IPS-NIHi11 (cell line): ENCODE measurements around the gene RAD1.
"Not testable (repeated sequence)": the region's sequence is repeated elsewhere in the genome, so short reads cannot be mapped to it uniquely, and the experiment has no call there.

Source experiments
- DNase-seq: peaks from one replicate; pipeline ENCODE4 v3.0.0; 2012; ENCODE audit warnings: mixed read lengths, low spot score

Gene RAD1, protein sequence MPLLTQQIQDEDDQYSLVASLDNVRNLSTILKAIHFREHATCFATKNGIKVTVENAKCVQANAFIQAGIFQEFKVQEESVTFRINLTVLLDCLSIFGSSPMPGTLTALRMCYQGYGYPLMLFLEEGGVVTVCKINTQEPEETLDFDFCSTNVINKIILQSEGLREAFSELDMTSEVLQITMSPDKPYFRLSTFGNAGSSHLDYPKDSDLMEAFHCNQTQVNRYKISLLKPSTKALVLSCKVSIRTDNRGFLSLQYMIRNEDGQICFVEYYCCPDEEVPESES

DNA sequence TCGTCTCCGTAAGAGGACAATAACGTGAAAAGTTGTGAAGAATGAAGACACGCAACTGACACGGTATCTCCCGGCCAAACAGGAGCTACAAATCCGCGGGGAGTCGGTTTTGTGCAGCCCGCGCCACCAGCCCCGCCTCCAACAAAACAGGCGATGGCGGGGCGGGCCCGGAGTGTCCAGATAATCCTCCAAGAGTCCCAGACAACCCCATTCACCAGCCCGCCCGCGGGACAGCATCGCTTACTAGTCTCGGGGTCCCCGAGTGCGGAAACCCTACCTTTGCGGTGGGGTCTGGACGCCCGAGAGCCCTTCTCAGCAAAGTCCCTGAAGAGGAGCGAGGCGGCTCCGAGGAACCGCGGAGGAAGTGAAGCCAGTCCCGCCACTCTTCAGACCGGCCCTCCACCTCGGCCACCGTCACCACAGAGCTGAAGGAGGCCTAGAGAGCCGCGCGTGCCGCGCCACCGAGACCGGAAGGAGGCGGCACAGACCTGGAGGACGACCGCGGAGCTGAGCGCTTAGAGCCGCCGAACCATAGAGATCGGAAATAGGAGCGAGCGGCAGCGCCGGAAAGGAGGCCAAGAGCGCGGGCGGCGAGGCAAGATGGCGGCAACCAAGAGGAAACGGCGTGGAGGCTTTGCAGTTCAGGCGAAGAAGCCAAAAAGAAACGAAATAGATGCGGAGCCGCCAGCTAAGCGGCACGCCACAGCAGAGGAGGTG is at the start of gene RAD1, which contains the start of gene BRIX1:
Gene RAD1, minus strand, starts transcription at position 366 of the 717 bp plus-strand sequence. CDS start 612 bp downstream, outside the sequence.
Gene BRIX1, plus strand, starts transcription at position 573 of the 717 bp plus-strand sequence. Its CDS starts 28 bp downstream, at position 601.
- peak; percentile 90 for DNase-seq

DNA sequence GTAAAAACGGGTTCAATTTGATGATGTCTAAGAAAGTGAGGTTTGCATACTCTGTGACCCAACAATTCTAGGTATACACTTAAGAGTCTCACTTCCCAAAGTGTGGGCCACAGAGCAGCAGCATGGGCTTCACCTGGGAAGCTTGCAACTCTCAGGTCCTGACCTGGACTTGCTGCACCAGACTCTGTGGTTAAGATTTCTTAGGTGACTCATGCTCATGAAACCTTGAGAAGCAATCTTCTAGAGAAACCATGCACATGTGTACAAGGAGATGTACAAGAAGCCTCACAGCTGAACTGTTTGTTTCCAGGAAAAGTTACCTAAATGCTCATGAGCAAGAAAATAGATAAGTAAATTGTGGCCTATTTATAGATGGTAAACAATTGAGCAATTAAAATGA is 44.0 kb upstream of the RAD1 start:
- no peak for DNase-seq

DNA sequence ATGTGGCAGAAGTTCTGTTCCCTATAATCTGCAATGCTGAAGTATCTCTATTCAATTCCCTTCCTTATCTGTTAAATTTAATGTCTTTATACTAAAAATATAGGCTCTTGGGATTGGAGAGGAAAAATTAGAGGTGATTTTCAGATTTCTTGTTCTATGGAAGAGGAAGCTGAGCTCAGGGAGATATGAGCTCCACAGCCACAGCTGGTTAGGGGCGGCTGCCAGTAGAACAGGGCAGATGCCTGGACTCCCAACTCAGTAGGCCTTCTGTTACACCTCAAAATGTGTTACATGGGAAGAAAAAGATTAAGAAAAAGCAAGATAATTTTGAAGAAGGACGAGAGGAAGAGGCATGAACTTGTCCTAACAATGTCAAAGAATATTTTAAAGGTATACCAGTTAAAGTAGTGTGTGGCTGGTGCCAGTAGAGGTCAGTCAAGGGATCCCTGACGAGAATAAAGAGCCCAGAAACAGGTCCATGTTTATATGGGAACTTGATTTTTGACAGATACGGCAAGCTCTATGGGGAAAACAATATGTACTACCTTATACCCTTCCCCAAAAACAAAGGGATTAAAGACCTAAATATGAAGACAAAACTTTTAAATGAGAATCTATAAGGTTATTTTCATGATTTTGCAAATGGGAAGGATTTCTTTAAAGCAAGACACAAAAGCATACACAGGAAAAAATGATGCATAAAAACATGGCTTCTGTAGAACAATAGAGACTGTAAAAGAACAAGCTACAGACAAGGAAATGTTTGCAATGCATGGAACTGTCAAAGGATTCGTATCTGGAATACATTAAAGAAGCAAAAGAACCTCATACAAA is 42.8 kb upstream of the RAD1 start:
- peak; percentile 43 for DNase-seq

DNA sequence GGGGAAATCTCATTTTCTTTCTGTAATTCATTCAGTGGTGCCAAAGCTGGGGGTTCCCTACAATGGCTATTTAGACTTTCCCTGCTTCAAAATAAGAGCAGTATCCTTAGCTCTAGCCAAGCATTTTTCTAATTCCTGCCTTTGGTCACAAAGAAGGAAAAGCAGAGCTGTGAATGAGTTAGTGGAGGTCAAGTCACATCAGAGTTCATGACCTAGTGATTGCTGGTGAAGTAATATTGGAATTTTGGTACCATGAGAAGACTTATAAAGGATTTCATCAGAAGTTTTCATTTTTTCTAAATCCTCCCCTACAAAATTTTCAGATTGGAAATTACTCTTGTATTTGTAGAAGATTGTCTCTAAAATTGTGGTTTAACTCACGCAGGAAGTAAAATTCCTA is 42.0 kb upstream of the RAD1 start:
- DNase-seq: no peak

DNA sequence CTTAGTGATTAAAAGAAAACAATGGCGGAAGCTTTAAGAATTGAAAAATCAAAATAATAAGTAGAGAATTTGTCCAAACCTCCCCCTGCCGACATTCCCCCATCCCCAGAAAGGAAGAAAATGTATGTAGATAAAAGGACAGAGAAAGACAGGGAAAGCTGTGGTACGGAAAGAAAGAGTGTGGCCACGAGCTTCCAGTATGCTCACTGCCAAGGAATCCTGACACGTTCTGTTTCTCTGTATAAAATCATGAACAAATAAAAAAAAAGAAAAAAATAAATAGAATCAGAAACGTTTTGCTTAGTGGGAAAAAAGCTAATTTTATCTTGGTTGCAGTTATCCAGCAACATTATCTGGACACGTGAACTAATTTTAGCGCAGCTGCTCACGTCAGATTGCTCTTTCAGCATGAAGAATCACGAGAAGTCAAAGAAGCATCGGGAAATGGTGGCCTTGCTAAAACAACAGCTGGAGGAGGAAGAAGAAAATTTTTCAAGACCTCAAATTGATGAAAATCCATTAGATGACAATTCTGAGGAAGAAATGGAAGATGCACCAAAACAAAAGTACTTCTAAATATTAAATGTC is 29.2 kb upstream of the RAD1 start:
- DNase-seq: no peak

DNA sequence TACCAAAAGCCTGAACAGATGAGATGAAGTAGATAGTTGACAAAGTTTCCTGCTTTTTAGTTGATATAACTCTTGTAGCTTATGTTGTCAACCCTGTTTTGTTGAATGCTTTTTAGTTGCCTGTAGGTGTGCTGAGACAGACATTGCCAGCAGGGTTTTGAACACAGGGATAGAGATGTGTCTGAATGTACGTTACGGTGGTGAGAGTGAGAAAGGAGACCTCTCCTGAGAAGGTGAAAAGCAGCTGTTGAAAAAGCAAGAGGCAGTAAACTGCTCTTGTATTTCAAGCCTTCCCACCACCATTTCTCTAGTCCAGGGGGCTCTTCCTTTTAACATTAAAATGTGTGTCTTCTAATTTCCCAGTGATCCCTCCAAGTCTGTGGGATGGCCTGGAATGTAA is 28.7 kb upstream of the RAD1 start:
- no peak for DNase-seq

DNA sequence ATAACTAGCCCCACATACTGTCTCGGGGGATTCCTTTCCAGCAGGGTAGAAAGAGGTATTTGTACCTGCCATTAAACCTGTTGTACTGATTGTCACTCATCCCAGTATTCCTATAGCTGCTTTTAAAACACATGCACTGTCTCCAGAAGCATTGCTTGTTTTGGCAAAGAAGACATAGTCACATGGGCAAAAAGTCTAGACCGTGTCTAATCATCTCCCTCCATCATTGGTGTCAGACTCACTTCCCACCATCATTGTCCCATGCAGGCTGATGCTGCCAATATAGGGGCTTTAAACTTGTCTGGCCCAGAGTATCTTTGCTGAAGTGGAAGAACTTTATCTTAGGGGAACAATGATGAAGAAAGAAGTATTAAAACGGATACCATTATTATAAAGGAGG is 26.6 kb upstream of the RAD1 start:
- no peak for DNase-seq

DNA sequence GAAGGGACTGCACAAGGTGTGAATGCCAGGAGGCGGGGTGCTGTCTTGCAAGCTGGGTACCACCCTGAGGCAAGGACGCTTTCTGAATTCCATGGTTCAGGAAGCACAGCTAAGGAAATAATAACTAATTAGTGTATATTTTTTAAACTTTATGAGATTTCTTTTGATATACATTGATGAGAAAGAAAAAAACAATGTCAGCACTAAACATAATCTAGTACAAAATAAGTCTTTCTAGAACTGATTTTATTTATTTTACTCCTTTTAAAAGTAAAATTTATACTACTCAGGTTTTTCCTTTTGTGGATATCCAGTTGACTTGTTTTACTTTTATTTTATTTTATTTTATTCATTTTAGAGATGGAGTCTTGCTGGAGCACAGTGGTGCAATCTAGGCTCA is 17.6 kb upstream of the RAD1 start:
- DNase-seq: no peak

DNA sequence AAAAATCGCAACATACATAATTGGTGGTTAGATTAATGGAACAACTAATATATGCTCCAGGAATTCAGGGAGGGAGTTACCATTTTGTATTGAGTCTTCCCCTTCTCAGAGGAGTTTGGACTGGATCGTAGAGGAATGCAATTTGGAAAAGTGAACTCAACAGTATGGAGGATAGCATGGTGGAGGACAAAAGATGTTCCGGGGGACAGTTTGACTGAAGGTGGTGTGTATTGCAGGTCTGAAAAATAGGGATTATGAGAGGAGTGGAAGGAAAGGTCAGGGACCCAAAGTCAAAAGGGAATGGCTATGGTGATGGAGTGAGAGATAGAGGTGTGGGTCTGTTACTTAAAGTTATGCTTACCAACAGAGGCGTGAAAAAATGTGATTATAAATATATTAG is 15.6 kb upstream of the RAD1 start:
- DNase-seq: no peak

DNA sequence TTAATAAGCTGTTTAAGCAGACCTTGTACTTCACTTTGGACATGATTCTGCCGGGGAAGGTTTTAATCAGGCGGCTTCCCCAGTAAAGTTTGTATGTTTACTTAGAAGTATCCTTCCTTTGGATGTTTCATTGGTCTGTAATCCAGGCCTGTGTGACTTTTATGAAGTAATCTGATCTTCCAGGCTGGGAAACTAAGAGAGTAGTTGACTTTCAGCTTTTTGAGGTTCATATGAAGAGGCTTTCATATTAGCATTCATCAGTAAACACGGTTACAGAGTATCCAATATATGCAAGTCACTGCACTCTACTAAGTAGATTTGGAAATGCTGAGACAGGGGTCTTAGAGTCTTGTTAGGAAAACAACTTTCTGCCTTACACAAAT is 15.1 kb upstream of the RAD1 start:
- no peak for DNase-seq

DNA sequence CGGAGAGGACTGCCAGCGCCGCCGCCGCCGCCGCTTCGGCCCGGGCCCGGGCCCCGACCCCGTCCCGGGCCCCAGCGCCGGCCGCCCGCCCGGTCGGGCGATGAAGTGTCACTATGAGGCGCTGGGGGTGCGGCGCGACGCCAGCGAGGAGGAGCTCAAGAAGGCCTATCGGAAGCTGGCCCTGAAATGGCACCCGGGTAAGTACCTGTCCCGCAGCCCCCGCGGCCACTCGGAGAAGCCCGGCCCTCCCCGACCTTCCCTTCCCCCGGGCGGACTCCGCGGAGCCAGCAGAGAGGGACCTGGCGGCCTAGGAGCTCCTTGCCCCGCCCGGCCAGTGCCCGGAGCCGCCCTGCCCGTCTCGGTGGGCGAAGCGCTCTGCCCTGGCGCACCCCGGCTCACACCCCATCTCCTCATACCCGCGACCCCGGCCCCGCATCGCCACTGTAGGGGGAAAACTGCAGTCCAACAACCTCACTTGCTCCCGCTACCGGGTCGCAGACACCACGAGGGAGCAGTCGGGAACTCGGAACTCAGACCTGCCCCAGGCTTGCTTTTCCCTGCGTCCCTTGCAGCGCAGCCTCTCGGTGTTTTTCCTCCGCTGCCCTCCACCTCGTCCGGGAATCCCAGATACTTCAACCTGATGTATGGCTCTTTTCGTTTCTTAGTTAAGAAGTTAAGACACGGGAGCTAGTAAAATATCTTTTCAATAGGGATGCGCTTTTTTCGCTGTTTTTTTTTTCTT is 14.6 kb upstream of the RAD1 start:
- DNase-seq: peak; percentile 84

DNA sequence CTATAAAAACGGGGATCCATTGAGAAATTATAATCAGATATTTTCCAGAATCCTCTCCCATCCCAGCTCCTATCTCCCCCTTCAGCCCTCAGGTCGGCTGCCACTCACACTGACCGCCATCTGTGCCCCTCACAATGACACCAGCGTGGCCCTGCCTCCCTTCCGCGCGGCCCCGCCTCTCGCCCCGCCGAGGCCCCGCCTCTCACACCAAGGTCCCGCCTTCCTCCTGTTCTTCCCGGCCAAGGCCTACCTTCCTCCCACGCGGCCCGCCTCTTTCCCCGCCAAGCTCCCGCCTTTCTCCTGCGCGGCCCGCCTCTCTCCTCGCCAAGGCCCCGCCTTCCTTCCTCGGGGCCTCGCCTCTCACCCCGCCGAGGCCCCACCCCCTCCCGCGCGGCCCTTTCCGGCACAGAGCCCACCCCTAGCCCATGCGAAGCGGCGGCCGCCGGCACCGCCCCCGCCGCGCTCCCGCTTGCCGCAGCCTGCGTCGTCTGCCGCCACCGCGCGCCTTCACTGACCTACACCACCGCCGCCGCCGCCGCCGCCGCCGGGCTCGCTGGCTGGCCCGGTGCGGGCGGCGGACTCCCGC is 13.9 kb upstream of the RAD1 start, which contains the start of gene DNAJC21:
Gene DNAJC21, plus strand, starts transcription at position 426 of the 586 bp plus-strand sequence. CDS start 261 bp downstream, outside the sequence.
- peak; percentile 98 for DNase-seq

DNA sequence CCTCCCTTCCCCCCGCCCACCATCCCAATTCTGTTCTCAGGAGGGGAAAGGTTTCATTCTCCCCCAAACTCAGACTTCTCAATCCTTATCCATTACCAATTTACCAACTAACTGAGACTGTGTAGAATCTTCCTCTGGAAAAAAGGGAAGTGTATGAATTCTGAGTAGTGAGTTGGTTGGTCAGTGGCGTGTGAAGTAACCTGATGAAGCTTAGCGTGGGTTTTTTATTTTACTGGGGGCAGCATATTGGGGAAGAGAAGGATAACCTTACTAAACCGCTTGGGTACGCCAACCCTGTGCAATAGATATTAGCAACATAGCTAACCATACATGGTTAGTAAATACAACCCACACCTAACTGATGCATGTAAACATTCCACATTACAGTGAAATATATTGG is 13.0 kb upstream of the RAD1 start:
- no peak for DNase-seq

DNA sequence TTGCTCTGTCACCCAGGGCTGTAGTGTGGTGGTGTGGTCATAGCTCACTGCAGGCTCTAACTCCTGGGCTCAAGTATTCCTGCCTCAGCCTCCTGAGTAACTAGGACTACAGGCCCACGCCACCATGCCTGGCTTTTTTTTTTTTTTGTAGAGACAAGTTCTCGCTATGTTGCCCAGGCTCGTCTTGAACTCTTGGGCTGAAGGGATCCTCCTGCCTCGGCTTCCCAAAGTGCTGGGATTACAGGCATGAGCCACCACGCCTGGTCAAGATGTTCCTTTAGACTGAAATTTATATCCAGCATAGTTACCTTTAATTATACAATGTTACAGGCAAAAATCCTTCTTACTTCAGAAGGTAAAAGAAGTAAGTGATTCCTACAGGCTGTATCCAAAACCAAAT is 12.5 kb upstream of the RAD1 start:
- DNase-seq: no peak

DNA sequence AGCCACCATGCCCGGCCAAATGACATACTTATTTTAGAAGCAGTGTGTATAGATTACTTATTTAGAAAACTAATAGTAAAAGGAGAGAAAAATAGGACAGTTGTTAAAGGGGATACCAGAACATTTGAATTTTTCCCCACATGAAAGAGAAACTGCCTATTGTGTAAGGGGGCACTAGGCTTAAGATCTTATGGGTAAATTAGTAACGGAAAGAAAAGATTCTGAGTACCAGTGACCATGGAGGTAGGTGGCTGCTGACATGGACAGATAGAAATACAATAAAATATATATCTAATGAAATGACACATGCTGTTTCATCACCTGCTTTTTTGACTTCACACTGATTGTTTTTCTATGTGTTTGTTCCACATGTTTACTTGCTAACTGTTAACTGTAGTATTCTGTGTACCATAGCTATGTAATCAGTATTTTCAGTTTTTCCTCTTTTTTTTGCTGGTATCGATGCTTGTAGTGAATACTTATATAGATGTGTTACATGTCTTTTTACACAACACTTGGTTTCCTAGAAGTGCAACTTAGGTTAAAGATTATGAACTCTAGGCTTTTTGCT is 11.1 kb upstream of the RAD1 start:
- DNase-seq: no peak

DNA sequence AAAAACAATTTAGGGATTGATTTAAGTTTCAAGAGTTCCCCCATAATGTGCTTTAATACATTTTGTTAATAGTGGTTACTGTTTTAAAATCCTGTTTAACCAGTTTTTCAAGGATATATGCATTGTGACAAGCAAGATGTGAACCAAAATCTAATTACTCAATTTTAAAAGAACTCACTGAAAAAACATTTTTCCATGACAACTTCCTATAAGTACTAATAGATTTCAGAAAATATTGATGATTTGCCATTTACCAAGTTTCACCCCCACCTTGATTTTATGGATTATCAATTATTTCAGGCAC is 9.1 kb upstream of the RAD1 start:
- no peak for DNase-seq

DNA sequence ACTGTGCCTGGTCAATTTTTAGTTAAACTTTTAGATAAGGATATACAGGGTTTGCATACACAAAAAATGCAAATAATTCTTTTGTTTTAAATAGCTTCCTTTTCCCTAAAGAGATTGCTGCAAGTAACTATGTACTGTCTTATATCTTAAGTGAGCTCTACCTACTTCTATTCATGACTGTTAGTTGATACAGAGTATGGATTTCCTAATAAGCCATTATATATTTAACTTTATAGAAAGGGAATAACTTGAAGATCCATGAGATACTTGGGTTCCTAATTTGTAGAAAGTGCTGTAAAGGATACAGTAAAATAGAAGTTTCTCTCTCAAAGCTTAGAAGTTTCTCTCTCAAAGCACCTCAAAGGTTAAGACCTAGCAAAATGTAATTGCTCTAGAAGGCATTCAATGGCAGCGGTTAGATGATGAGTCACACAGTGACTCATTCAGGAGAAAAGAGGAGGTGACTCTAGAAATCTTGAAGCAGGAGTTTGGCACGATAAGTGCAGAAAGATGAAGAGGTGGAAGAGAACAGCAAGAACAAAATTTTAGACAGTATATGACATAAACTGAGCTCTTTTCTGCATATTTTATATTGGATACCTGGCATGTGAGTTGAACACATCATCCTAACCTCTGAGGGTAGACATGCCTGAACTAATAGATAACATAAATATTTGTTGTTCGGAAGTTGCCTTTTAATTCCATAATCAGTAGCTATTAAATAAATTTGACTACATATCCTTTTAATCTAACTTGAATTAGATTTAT is 8.6 kb upstream of the RAD1 start:
- peak; percentile 19 for DNase-seq

DNA sequence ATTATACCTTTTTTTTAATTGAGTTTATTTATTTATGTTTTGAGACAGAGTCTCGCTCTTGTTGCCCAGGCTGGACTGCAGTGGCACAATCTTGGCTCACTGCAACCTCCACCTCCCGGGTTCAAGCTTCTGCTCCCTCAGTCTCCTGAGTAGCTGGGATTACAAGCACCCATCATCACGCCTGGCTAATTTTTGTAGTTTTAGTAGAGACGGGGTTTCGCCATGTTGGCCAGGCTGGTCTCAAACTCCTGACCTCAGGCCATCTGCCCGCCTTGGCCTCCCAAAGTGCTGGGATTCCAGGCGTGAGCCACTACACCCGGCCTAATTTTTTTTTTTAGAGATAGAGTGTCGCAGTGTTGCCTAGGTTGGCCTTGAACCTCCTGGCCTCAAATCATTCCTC is 8.0 kb upstream of the RAD1 start:
- DNase-seq: not testable (repeated sequence)

DNA sequence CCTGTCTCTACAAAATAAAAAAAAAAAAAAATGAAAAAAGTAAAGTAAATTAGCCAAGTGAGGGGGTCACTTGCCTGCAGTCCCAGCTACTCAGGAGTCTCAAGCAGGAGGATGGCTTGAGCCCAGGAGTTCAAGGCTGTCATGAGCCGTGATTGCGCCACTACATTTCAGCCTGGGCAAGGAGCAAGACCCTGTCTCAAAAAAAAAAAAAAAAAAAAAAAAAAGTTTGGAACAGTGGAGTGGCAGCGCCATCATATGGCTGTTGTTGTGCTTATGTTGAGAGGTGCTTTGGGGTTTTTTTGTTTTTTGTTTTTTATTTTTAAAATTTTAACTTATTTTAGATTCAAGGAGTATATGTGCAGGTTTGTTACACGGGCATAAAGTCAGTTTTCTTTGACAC is 3.8 kb upstream of the RAD1 start:
- DNase-seq: no peak

DNA sequence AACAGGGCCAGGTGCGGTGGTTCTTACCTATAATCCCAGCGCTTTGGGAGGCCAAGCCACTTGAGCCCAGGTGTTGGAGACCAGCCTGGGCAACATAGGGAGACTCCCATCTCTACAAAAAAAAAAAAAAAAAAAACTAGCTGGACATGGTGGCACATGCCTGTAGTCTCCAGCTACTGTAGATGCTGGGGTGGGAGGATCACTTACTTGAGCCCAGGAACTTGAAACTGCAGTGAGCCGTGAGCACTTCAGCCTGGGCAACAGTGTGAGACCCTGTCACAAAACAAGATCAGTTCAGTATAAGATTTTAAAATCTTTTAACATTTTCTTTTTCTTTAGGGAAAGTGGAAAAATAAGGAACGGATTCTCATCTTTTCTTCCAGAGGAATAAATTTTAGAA is 2.7 kb upstream of the RAD1 start:
- no peak for DNase-seq
